PC-3 (cell line): ENCODE results near the gene KIF11. TPM values are rescaled to one million over a fixed set of nuclear protein-coding genes. Genes with fewer than 3 reads are reported as not detected.
A peak's percentile ranks its signal among the peaks of the same experiment; 100 is the strongest.

Experiments used
- ATAC-seq: fragments of 200-7000 bp; cut with Tn5 transposase; 2 replicates; pipeline ENCODE4 v1.9.1; 2020; ENCODE audit warnings: mild to moderate bottlenecking, moderate library complexity
- BruUV-seq: library from RNA; stranded (reverse); fragments of 400-500 nt; replicated peaks from 2 replicates; lab custom pipeline; 2021; lab: Mats Ljungman, UMichigan
- CTCF ChIA-PET: fragments of 300-600 bp; sonication (Branson Sonifier 250); formaldehyde crosslinking; loops from one replicate; lab custom pipeline; 2022; ENCODE audit warnings: antibody characterized with exemption; lab: Charles Lee
- POLR2A ChIA-PET: fragments of 300-600 bp; sonication (Branson Sonifier 250); formaldehyde crosslinking; loops from one replicate; lab custom pipeline; 2022; ENCODE audit warnings: antibody characterized with exemption; ENCODE audit not compliant: unreplicated experiment; lab: Charles Lee
- DNase-seq: peaks from one replicate; pipeline ENCODE4 v3.0.0-alpha.2; 2015
- H2AFZ ChIP-seq: fragments of 300-600 bp; sonication (generic); 2 replicates; pipeline ENCODE4 v1.6.0; 2016; ENCODE audit warnings: antibody characterized with exemption, low read length
- H3F3A ChIP-seq: fragments of 300-600 bp; sonication (generic); one replicate; pipeline ENCODE4 v1.6.0; 2017; ENCODE audit warnings: antibody characterized with exemption, low read length, control low read depth, mild to moderate bottlenecking; ENCODE audit not compliant: unreplicated experiment
- H3K27ac ChIP-seq: fragments of 300-600 bp; sonication (generic); 2 replicates; pipeline ENCODE4 v1.5.1; 2016; ENCODE audit warnings: mild to moderate bottlenecking, low read length
- H3K27me3 ChIP-seq: fragments of 300-600 bp; sonication (generic); 2 replicates; pipeline ENCODE4 v1.6.1; 2016; ENCODE audit warnings: low read length, mixed read lengths
- H3K36me3 ChIP-seq: fragments of 300-600 bp; sonication (generic); 2 replicates; pipeline ENCODE4 v1.6.1; 2016; ENCODE audit warnings: low read depth, mixed run types, low read length, mixed read lengths
- H3K4me1 ChIP-seq: fragments of 300-600 bp; sonication (generic); 2 replicates; pipeline ENCODE4 v1.5.1; 2016; ENCODE audit warnings: low read length; ENCODE audit not compliant: insufficient read depth
- H3K4me2 ChIP-seq: fragments of 300-600 bp; sonication (generic); 2 replicates; pipeline ENCODE4 v1.6.0; 2016; ENCODE audit warnings: low read length
- H3K4me3 ChIP-seq: fragments of 300-600 bp; sonication (generic); 2 replicates; pipeline ENCODE4 v1.5.1; 2016; ENCODE audit warnings: mild to moderate bottlenecking, low read length, mixed read lengths
- H3K79me2 ChIP-seq: fragments of 300-600 bp; sonication (generic); 2 replicates; pipeline ENCODE4 v1.6.1; 2017; ENCODE audit warnings: low read length, mixed read lengths
- H3K9ac ChIP-seq: fragments of 300-600 bp; sonication (generic); 2 replicates; pipeline ENCODE4 v1.6.0; 2016; ENCODE audit warnings: mild to moderate bottlenecking, low read length
- H3K9me2 ChIP-seq: fragments of 300-600 bp; sonication (generic); replicated peaks from 2 replicates; pipeline ENCODE4 v1.6.1; 2016; ENCODE audit warnings: mixed run types, low read length, mixed read lengths
- H3K9me3 ChIP-seq: fragments of 300-600 bp; sonication (generic); 2 replicates; pipeline ENCODE4 v1.6.1; 2016; ENCODE audit warnings: low read length, mixed read lengths
- H4K20me1 ChIP-seq: fragments of 300-600 bp; sonication (generic); 2 replicates; pipeline ENCODE4 v1.6.1; 2016; ENCODE audit warnings: low read length, mixed read lengths
- EZH2 ChIP-seq: fragments of 300-600 bp; sonication (generic); IDR thresholded peaks from one replicate; pipeline ENCODE4 v1.6.1; 2017; ENCODE audit warnings: antibody characterized with exemption, mild to moderate bottlenecking, low read length; ENCODE audit not compliant: unreplicated experiment
- EZH2phosphoT487 ChIP-seq: fragments of 300-600 bp; sonication (generic); IDR thresholded peaks from 2 replicates; pipeline ENCODE4 v1.6.1; 2018; ENCODE audit warnings: mild to moderate bottlenecking, antibody characterized with exemption, low read length, borderline replicate concordance
- intact Hi-C: fragments of 100-400 bp; cut with micrococcal nuclease; formaldehyde crosslinking; loops from 2 replicates; pipeline ENCODE4 v1.9.0; 2023
- total RNA-seq: library from RNA; depleted of rRNA; stranded (reverse); fragments of >200 nt; gene quantifications from 2 replicates; pipeline ENCODE4 v1.2.3, GENCODE V29; 2014; rRNA removed
- TF ChIP-seq, protein P1 (sequence below): fragments of 300-600 bp; sonication (generic); conservative IDR thresholded peaks from 2 replicates; pipeline ENCODE4 v1.5.1; 2017; ENCODE audit warnings: antibody characterized with exemption, low read depth, mild to moderate bottlenecking, low read length

KIF11 gene
- total RNA-seq, 1 experiment from 2014 or later, result 26.2 TPM

- no peaks in the 10 kb centered on the region for H4K20me1 ChIP-seq
- intact Hi-C loops, result loop anchor here (10.0 kb wide), 1 partner anchor 175 kb away; no protein-coding TSS in a partner anchor
- no peaks in the 10 kb centered on the region for H3K9me2 ChIP-seq
- H3K9me3 ChIP-seq, result no peaks in the 10 kb centered on the region
- H3K27me3 ChIP-seq, result no peaks in the 10 kb centered on the region
- H3K4me1 ChIP-seq, result no peaks in the 10 kb centered on the region
- no peaks in the 10 kb centered on the region for H3K79me2 ChIP-seq
- peak overlapping the region; percentile 72 for H3K4me3 ChIP-seq
- no peaks in the 10 kb centered on the region for H3F3A ChIP-seq
- H3K9ac ChIP-seq, result peak overlapping the region; percentile 45
- POLR2A ChIA-PET, result interaction anchor here (0.5 kb wide), 1 partner anchor 490 kb away, joined by 5 read pairs; no protein-coding TSS in a partner anchor
- ATAC-seq (peak; percentile 90), DNase-seq (peak; percentile 56)
- BruUV-seq, result no TSS peak
- CTCF ChIA-PET, result interaction anchor here (1.0 kb wide), 1 partner anchor 13 kb away, joined by 5 read pairs; no protein-coding TSS in a partner anchor
- peak overlapping the region; percentile 96 for H2AFZ ChIP-seq
- no peaks in the 10 kb centered on the region for H3K36me3 ChIP-seq
- no peak overlapping the region for H3K27ac ChIP-seq
- peak overlapping the region; percentile 94 for H3K4me2 ChIP-seq
- TF ChIP-seq EZH2 (no peak), EZH2phosphoT487 (no peak)
- TF ChIP-seq, protein P1, sequence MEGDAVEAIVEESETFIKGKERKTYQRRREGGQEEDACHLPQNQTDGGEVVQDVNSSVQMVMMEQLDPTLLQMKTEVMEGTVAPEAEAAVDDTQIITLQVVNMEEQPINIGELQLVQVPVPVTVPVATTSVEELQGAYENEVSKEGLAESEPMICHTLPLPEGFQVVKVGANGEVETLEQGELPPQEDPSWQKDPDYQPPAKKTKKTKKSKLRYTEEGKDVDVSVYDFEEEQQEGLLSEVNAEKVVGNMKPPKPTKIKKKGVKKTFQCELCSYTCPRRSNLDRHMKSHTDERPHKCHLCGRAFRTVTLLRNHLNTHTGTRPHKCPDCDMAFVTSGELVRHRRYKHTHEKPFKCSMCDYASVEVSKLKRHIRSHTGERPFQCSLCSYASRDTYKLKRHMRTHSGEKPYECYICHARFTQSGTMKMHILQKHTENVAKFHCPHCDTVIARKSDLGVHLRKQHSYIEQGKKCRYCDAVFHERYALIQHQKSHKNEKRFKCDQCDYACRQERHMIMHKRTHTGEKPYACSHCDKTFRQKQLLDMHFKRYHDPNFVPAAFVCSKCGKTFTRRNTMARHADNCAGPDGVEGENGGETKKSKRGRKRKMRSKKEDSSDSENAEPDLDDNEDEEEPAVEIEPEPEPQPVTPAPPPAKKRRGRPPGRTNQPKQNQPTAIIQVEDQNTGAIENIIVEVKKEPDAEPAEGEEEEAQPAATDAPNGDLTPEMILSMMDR, result no peak
Observed at GRCh38 chr10:92699518-92700381, 106.8 kb downstream of the KIF11 start.

DNA sequence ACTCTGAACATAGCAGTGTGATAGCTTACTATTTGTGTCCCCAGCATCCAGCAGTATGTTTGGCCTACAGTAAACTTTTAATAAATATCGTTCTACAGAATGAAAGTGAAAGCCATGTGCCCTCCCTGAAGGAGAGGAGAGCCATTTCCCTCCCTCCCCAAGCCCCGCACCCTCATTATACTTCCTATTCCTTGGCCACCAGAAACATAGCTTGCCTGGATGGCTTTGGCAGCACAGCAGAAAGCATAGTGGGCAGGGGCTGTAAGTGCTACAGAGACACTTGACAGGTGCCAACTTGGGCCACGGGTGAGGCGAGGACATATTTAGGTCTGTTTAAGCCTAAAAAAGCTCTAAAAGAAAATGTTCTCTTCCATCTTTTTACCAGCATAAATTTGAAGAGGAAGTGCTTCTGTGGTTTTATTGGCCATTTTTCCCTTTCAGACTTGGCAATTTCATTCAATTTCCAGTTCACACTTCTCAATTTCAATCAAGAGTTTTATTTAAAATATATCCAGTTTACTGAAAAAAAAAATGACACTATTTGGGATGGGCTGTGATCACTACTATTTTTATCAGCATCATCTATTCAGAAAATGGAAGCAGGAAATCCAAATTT is 109.5 kb downstream of the KIF11 start:
- H3K9ac ChIP-seq, result no peak overlapping the region
- H2AFZ ChIP-seq, result no peak overlapping the region
- no peak overlapping the region for H3K4me3 ChIP-seq
- CTCF ChIA-PET, result no interaction called here
- no peak overlapping the region for H3K4me2 ChIP-seq
- H3K36me3 ChIP-seq, result no peaks in the 10 kb centered on the region
- H3F3A ChIP-seq, result no peaks in the 10 kb centered on the region
- H4K20me1 ChIP-seq, result no peaks in the 10 kb centered on the region
- H3K4me1 ChIP-seq, result no peaks in the 10 kb centered on the region
- no peaks in the 10 kb centered on the region for H3K79me2 ChIP-seq
- H3K27me3 ChIP-seq, result no peaks in the 10 kb centered on the region
- no peak overlapping the region for H3K27ac ChIP-seq
- no TSS peak for BruUV-seq
- TF ChIP-seq EZH2 (no peak), EZH2phosphoT487 (no peak)
- TF ChIP-seq, protein P1, result no peak
- ATAC-seq (no peak), DNase-seq (no peak)
- no peaks in the 10 kb centered on the region for H3K9me3 ChIP-seq
- intact Hi-C loops, result no loop called here
- no peaks in the 10 kb centered on the region for H3K9me2 ChIP-seq
- POLR2A ChIA-PET, result no interaction called here

Other genes with a start within 250 kb of the KIF11 start
- 23.4 and 28.7 TPM in 2 replicates for gene IDE, start 19.0 kb upstream of the KIF11 start, total RNA-seq
- gene HHEX, start 96.8 kb downstream of the KIF11 start, total RNA-seq, result 2.2 and 3.2 TPM in 2 replicates